Progenitor cell of endocrine pancreas (in vitro differentiated cells): ENCODE measurements around the gene MBP. TPM values are rescaled to one million over a fixed set of nuclear protein-coding genes. Genes with fewer than 3 reads are reported as not detected.

Experiments used
- DNase-seq: peaks from one replicate; pipeline ENCODE4 v3.0.0; 2021; ENCODE audit warnings: low spot score; ENCODE audit not compliant: unreplicated experiment
- H3K27ac Mint-ChIP-seq: 2 replicates; pipeline ENCODE4 v1.8.0; 2021; ENCODE audit warnings: mild to moderate bottlenecking, moderate library complexity, mixed read lengths
- H3K27me3 Mint-ChIP-seq: 2 replicates; pipeline ENCODE4 v1.8.0; 2021; ENCODE audit warnings: mixed read lengths
- H3K36me3 Mint-ChIP-seq: 2 replicates; pipeline ENCODE4 v1.8.0; 2022; ENCODE audit warnings: mixed read lengths; ENCODE audit not compliant: insufficient read depth
- H3K4me1 Mint-ChIP-seq: 2 replicates; pipeline ENCODE4 v1.8.0; 2021; ENCODE audit warnings: low read depth, mixed read lengths
- H3K4me3 Mint-ChIP-seq: 2 replicates; pipeline ENCODE4 v1.8.0; 2021; ENCODE audit warnings: low read depth, mild to moderate bottlenecking, moderate library complexity, mixed read lengths
- H3K9me3 Mint-ChIP-seq: 2 replicates; pipeline ENCODE4 v1.8.0; 2021; ENCODE audit warnings: low read depth, mixed read lengths
- CTCF ChIP-seq: fragments of 200-600 bp; sonication (generic); IDR thresholded peaks from one replicate; pipeline ENCODE4 v1.5.0; 2021; ENCODE audit warnings: antibody characterized with exemption, mild to moderate bottlenecking; ENCODE audit not compliant: unreplicated experiment
- total RNA-seq: library from RNA; stranded (reverse); gene quantifications from 2 replicates; pipeline ENCODE4 v1.2.1, GENCODE V29; 2021

MBP gene
- total RNA-seq, 1 donor from 2014 or later = 38.4 TPM

- H3K9me3 Mint-ChIP-seq = peaks cover 11% of the 10 kb centered on the region
Observed at GRCh38 chr18:77137851-77138250, 5.3 kb upstream of the MBP start.

GRCh38 chr18:77136871-77137665, 4.5 kb upstream of the MBP start:
- DNase-seq = no peak
- no peak for TF ChIP-seq CTCF

More at GRCh38 chr18:77137851-77138250, 5.3 kb upstream of the MBP start:
- H3K4me1 Mint-ChIP-seq = peaks cover 7% of the 10 kb centered on the region
- TF ChIP-seq CTCF = no peak
- no peak overlapping the region for H3K27ac Mint-ChIP-seq
- no peak for DNase-seq
- H3K27me3 Mint-ChIP-seq = peaks cover 34% of the 10 kb centered on the region
- H3K4me3 Mint-ChIP-seq = no peak overlapping the region
- H3K36me3 Mint-ChIP-seq = peaks cover 5% of the 10 kb centered on the region

GRCh38 chr18:77136076-77136718, 3.6 kb upstream of the MBP start:
- no peak overlapping the region for H3K27ac Mint-ChIP-seq
- no peak for TF ChIP-seq CTCF
- peaks cover 8% of the 10 kb centered on the region for H3K4me1 Mint-ChIP-seq
- H3K9me3 Mint-ChIP-seq = no peaks in the 10 kb centered on the region
- no peak for DNase-seq
- no peaks in the 10 kb centered on the region for H3K36me3 Mint-ChIP-seq
- no peak overlapping the region for H3K4me3 Mint-ChIP-seq
- peaks cover 34% of the 10 kb centered on the region for H3K27me3 Mint-ChIP-seq

More at GRCh38 chr18:77136871-77137665, 4.5 kb upstream of the MBP start:
- H3K4me3 Mint-ChIP-seq = no peak overlapping the region
- H3K4me1 Mint-ChIP-seq = peaks cover 7% of the 10 kb centered on the region
- peaks cover 3% of the 10 kb centered on the region for H3K9me3 Mint-ChIP-seq
- H3K27ac Mint-ChIP-seq = no peak overlapping the region
- H3K27me3 Mint-ChIP-seq = peaks cover 34% of the 10 kb centered on the region
- H3K36me3 Mint-ChIP-seq = no peaks in the 10 kb centered on the region

DNA sequence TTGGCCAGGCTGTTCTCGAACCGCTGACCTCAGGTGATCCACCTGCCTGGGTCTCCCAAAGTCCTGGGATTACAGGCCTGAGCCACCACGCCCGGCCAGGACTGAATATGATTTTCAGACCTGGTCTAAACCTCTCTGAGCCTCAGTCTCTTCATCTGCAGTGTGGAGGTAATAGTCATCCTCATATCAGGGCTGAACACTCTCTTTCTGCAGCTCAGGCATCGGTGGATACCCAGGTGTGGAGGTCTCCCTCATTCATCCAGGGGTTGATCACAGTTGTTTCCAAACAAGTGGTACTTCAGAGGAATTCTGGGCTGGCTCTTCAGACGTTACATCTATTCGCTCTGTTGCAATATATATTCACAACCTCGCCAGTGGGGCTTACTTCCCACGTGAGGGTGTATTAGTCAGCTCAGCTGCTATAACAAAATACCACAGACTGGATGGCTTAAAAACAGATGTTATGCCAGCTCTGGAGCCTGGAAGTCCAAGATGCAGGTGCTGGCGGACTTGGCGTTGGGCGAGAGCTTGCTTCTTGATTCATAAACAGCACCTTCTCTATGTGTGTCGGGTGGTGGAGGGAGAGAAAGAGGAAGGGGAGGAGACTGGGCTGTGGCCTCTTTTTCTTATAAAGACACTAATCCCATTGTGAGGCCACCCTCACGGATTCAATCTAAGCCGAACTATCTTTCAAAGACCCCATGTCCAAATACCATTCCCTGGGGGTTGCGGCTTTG, 2.9 kb upstream of the MBP start:
- Mint-ChIP-seq H3K9me3 (no peaks in the 10 kb centered on the region), H3K27ac (no peak overlapping the region), H3K36me3 (no peaks in the 10 kb centered on the region), H3K4me1 (peaks cover 11% of the 10 kb centered on the region), H3K27me3 (peaks cover 34% of the 10 kb centered on the region), H3K4me3 (no peak overlapping the region)
- no peak for DNase-seq
- no peak for TF ChIP-seq CTCF

DNA sequence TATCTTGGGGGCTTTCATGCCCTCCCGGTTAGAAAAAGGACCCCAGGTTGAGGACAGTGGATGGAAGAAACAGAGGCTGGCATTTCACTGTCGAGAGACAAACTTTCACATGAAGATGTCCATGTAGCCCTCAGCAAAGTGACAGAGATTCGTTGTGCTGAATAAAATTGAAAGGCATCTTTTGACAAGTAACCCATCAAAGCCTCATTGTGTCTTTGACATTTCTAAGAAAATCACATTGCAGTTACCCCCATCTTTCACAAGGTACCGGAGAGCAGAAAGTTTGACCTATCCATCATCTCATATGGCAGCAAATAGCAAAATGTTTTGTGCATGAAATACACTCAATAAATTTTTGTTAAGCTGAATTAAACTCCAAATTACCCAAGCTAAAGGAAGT, 2.0 kb upstream of the MBP start:
- Mint-ChIP-seq H3K9me3 (no peaks in the 10 kb centered on the region), H3K27me3 (peaks cover 34% of the 10 kb centered on the region), H3K4me1 (peaks cover 15% of the 10 kb centered on the region), H3K36me3 (peaks cover 1% of the 10 kb centered on the region), H3K4me3 (no peak overlapping the region), H3K27ac (no peak overlapping the region)
- DNase-seq = no peak
- TF ChIP-seq CTCF = no peak
